Suppressor macrophage (primary cell): ENCODE data around the gene STARD3.
"Not testable (repeated sequence)": the region's sequence is repeated elsewhere in the genome, so short reads cannot be mapped to it uniquely, and the experiment has no call there.

Source experiments
- DNase-seq, 4 experiments: peaks; one replicate each; pipeline ENCODE4 v3.0.0-alpha.2; 2020 to 2022

Gene STARD3

GRCh38 chr17:39695089-39695474, 58.1 kb downstream of the STARD3 start:
- DNase-seq: no peak

GRCh38 chr17:39696731-39697130, 59.8 kb downstream of the STARD3 start:
- DNase-seq: no peak

GRCh38 chr17:39697961-39698360, 61.0 kb downstream of the STARD3 start:
- no peak for DNase-seq

GRCh38 chr17:39699157-39699817, 62.3 kb downstream of the STARD3 start:
- DNase-seq: not testable (repeated sequence)

- peak in 3 of 4 experiments; percentile 9 to 55 (median 17) for DNase-seq
Observed at GRCh38 chr17:39699818-39700147, 62.8 kb downstream of the STARD3 start, which contains the start of gene ERBB2. Gene ERBB2 (plus strand): TSS chr17:39700064. CDS start chr17:39700239, 175 bp downstream.

GRCh38 chr17:39700148-39700987, 63.4 kb downstream of the STARD3 start:
- no peak for DNase-seq

GRCh38 chr17:39701012-39701783, 64.3 kb downstream of the STARD3 start:
- no peak for DNase-seq

- no peak for DNase-seq
Observed at GRCh38 chr17:39701784-39702422, 65.0 kb downstream of the STARD3 start.

GRCh38 chr17:39702901-39703893, 66.3 kb downstream of the STARD3 start:
- DNase-seq: no peak

- no peak for DNase-seq
Observed at GRCh38 chr17:39703913-39704312, 67.0 kb downstream of the STARD3 start.

GRCh38 chr17:39704821-39705551, 68.0 kb downstream of the STARD3 start:
- DNase-seq: no peak

GRCh38 chr17:39705786-39706348, 68.9 kb downstream of the STARD3 start:
- DNase-seq: no peak

- no peak for DNase-seq
Observed at GRCh38 chr17:39706383-39706782, 69.4 kb downstream of the STARD3 start.

GRCh38 chr17:39706921-39707337, 70.0 kb downstream of the STARD3 start:
- DNase-seq: no peak

GRCh38 chr17:39709319-39709997, 72.5 kb downstream of the STARD3 start:
- DNase-seq: no peak

GRCh38 chr17:39709998-39710964, 73.3 kb downstream of the STARD3 start:
- no peak for DNase-seq

- DNase-seq: not testable (repeated sequence)
Observed at GRCh38 chr17:39711071-39711470, 74.1 kb downstream of the STARD3 start.

- no peak for DNase-seq
Observed at GRCh38 chr17:39711851-39712250, 74.9 kb downstream of the STARD3 start.
